ENCODE measurements around the gene PACSIN2.
"Not testable (repeated sequence)": the region's sequence is repeated elsewhere in the genome, so short reads cannot be mapped to it uniquely, and the experiment has no call there.

PACSIN2 gene

DNA sequence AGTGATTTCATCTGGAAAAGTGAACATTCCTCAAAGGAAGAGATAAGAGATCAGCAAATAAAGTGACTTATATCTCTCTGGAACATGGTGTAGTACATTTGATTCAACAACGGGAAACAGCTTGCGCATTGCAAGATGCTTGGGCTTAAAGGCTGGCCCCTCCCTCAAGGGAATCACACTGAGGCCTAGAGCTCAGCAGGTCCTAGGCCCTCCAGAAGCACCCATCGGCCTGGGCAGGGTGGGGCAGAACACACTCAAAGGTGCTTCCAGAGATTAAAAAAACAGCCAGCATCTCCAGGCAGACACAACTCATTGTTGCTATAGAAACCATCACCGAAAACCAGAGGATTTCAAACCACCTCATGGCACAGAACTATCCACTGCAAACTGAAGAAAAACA lies 88.8 kb downstream of the PACSIN2 start:
- DNase-seq (ENCODE audit: low spot score) = no peak

DNA sequence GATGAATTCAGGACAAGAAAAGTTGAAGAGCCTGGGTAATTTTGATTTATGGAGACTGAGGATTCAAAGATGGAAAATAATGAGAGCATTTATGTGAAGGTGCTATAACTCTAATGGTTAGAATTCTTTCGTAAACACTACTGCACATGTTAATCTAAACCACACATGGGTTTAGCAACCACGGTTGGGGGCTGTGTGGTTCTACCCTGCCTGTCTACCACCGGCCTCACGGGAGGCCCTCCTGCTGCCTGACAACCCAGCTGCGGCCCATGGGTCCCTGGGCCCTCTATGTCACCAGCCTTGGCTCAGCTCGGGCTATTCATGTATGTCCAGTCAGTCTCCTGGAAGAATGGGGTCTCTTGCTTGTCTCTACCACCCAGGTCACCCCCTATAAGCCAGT lies 89.4 kb downstream of the PACSIN2 start:
- no peak for DNase-seq (ENCODE audit: low spot score)

- DNase-seq (ENCODE audit: low spot score) = not testable (repeated sequence)
Measured at GRCh38 chr22:42925031-42925430, 89.9 kb downstream of the PACSIN2 start.

- DNase-seq (ENCODE audit: low spot score) = no peak
Measured at GRCh38 chr22:42924436-42924835, 90.5 kb downstream of the PACSIN2 start.

GRCh38 chr22:42922374-42923191 lies 92.4 kb downstream of the PACSIN2 start:
- DNase-seq (ENCODE audit: low spot score) = no peak

DNA sequence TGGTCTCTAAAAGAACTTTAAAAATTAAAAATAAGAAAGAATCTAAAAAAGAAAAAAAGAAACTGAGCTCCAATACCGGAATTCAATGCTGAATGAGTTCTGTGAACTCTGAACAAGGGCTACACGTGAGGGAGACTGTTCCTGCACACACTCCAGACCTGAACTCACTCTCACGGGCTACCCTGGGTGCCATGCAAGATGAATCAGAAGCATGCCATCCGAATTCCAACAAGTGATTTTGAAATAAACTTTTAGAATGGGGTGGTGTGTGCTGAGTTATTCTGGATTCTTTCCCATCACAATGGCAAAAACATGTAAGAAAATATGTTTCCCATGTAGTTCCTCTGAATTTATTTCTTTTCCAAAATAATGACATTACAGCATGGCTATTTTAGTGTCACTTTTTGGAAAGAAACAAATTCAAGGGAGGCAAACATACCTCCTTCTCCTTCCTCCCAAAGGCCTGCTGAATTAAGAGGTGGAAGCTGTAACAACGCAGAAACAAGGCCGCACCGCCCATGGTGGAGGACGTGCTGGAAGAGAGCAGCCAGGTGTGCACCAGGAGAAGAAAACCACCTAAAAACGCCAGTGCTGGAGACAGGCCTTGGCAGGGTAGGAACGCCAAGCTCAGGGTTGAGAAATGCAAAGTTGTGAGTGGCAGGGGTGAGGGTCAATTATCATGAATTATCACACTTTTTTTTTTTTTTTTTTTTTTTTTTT lies 94.7 kb downstream of the PACSIN2 start:
- DNase-seq (ENCODE audit: low spot score) = no peak

- no peak for DNase-seq (ENCODE audit: low spot score)
Measured at GRCh38 chr22:42919199-42919598, 95.8 kb downstream of the PACSIN2 start.

DNA sequence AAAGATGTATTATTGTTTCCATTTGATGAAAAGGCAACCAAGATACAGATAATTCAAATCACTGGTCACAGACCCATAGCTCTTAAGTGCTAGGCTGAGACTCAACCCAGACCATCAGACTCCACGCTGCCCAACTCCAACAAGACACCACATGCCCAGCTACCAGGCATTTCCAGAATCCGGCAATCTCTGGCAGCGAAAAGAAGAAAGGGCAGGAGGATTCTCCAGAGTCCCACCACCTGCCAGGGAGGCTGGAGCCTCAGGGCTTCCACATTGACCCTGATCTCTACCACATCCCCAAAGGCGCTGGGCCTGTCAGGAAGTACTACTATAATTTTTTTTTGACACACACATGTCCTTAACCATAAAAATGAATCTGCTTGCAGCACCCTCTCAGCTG lies 96.4 kb downstream of the PACSIN2 start:
- no peak for DNase-seq (ENCODE audit: low spot score)

DNA sequence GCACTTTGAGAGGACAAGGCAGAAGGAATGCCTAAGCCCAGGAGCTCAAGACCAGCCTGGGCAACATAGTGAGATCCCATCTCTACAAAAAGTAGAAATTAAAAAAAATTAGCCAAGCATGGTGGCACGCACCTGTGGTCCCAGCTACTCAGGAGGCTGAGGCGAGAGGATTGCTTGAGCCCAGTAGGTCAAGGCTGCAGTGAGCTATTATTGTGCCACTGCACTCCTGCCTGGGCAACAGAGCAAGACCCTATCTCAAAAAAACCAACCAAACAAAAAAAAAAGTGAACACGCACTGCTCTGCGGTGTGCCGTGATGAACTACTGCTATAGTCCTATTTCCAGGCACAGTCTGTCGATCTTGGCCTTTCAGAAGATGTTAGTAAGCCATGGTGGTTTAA lies 97.6 kb downstream of the PACSIN2 start:
- DNase-seq (ENCODE audit: low spot score) = not testable (repeated sequence)

GRCh38 chr22:42915980-42916765 lies 98.8 kb downstream of the PACSIN2 start:
- DNase-seq (ENCODE audit: low spot score) = no peak

DNA sequence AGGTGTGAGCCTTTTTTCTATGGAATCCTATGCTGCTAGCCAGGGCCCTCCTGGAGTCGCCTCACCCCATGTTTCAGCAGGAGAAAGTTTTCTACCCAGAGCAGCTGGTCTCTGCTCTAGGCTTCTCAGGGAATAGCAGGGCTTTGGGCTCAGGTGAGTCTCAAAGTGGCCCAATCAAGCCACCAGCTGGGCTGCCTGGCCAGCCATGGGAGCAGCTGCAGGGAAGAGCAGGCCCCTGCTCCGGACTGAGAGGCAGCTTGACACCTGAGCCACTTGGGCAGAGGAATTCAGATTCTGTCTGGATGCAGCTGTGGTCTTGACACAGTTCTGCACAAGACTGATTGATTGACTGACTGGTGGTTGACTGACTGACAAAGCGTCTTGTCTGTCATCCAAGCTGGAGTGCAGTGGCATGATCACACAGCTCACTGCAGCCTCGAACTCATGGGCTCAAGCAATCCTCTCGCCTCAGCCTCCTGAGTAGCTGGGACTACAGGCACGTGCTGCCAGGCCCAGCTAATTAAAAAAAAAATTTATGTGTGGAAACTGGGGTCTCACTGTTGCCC lies 100.4 kb downstream of the PACSIN2 start:
- DNase-seq (ENCODE audit: low spot score) = no peak

GRCh38 chr22:42913874-42914510 lies 101.0 kb downstream of the PACSIN2 start:
- peak; percentile 83 for DNase-seq (ENCODE audit: low spot score)

DNA sequence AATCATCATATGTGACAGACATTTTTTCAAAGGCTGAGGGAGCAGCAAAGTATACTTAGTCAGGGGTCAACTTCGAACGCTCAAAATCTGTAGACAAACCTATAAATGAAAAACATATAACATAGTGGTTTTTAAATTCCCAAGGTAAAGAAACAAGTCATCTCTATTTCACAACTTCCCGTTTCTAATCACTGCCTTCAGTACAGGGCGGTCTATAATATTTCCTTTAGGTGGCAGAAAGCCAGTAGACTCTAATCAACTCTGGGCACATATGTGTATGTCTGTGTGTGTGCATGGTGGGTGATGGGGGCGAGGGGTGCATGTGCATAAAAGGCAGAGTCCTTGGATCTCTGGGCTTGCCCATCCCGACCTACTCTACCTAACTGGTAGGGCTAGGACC lies 102.9 kb downstream of the PACSIN2 start:
- no peak for DNase-seq (ENCODE audit: low spot score)

- no peak for DNase-seq (ENCODE audit: low spot score)
Measured at GRCh38 chr22:42910221-42910942, 104.6 kb downstream of the PACSIN2 start.

DNA sequence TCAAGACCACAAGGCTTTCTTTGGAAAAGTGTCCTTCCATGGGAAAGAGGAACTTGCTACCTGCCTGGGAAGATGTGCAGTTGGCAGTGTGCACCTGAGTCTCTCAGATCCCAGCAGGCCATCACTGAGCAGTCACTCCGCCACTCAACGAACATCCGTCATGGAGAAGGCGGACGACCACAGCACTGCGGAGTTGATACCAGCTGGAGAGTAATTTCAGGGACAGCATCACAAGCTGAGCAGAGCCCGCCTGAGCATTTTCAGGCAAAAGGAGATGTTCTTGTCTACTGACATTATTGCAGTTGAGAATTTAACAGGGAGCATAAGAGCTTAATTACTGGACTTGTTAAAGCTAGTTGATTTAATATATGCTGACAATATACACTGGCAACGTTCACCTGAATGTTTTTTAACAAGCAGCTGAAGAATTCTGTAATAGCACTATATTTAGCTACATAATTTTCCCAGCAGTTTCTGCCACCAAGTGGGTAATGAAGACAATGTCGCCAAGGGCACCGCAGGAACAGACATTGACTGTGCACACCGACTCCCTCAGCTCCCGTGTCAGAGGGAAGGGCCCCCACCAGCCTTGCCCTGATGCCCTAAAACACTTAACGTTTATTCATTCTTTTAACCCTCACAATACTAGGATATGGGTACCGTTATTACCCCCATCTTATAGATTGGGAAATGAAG lies 105.4 kb downstream of the PACSIN2 start:
- DNase-seq (ENCODE audit: low spot score) = no peak

GRCh38 chr22:42908374-42908746 lies 106.6 kb downstream of the PACSIN2 start:
- DNase-seq (ENCODE audit: low spot score) = no peak

DNA sequence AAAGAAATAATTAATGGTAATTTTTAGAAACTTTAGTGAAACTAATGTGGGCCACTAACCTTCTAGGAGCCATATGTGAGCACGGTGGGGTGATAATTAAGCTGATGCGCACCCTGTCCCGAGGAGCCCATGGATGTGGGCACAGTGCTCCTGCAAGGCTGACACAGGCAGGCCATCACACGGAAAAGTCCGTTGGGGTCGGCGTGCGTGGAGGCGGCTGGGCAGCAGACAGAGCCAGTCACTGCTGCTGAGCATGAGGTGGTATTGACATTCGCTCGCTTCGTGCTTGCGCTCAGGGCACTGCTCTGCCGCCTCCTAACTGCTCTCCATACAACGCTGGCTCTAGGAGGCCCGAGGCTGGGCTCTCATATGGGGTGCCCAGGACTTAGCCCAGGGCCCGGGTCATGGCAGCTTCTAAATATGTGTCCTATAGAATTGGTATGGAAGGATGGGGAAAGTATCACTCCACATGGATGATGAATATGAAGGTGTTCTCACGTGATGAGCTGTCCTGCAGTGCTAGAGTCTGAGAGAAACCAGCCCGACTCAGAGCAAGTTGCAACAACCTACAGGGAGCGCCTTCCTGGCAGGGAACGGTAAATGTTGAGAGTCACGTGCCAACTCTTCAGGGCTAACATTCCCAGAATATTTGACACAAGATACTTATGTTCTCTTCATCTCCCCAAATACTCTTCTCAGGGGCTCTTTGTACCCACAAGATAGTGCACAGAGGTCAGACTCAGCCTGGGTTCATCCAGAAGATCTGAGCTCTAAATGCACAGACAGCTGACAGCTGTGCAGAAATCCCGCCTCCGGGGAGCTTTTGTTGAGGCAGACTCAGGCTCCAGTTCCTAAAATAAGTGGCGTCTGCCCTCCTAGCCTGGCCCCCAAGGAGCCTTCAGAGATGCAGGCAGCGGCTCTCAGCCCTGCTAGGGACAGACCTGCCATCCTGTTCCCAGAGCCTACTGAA lies 107.3 kb downstream of the PACSIN2 start:
- no peak for DNase-seq (ENCODE audit: low spot score)

GRCh38 chr22:42906605-42907348 lies 108.2 kb downstream of the PACSIN2 start:
- DNase-seq (ENCODE audit: low spot score) = no peak
